Mesothelial cell of epicardium (in vitro differentiated cells): ENCODE results near the gene FAM120C. TPM values are rescaled to one million over a fixed set of nuclear protein-coding genes. Genes with fewer than 3 reads are reported as not detected.

Experiments
- DNase-seq, 2 experiments: peaks; one replicate each; pipeline ENCODE4 v3.0.0; 2021; ENCODE audit warnings: low spot score in 2 of 2; ENCODE audit not compliant: unreplicated experiment in 2 of 2
- H3K27ac Mint-ChIP-seq: 2 replicates; pipeline ENCODE4 v1.8.0; 2021; ENCODE audit warnings: mixed read lengths
- H3K27me3 Mint-ChIP-seq: 2 replicates; pipeline ENCODE4 v1.8.0; 2021; ENCODE audit warnings: low read depth, mixed read lengths
- H3K36me3 Mint-ChIP-seq: 2 replicates; pipeline ENCODE4 v1.8.0; 2021; ENCODE audit warnings: mixed read lengths
- H3K4me1 Mint-ChIP-seq: 2 replicates; pipeline ENCODE4 v1.8.0; 2021; ENCODE audit warnings: mixed read lengths
- H3K4me3 Mint-ChIP-seq: 2 replicates; pipeline ENCODE4 v1.8.0; 2021; ENCODE audit warnings: mild to moderate bottlenecking, moderate library complexity, mixed read lengths
- H3K9me3 Mint-ChIP-seq: 2 replicates; pipeline ENCODE4 v1.8.0; 2021; ENCODE audit warnings: mixed read lengths
- CTCF ChIP-seq: fragments of 200-600 bp; sonication (generic); IDR thresholded peaks from one replicate; pipeline ENCODE4 v1.5.0; 2021; ENCODE audit warnings: antibody characterized with exemption; ENCODE audit not compliant: unreplicated experiment
- total RNA-seq: library from RNA; stranded (reverse); gene quantifications from 3 replicates; pipeline ENCODE4 v1.2.1, GENCODE V29; 2021

Gene FAM120C
- total RNA-seq, 1 donor from 2014 or later = 16.1 TPM

DNA sequence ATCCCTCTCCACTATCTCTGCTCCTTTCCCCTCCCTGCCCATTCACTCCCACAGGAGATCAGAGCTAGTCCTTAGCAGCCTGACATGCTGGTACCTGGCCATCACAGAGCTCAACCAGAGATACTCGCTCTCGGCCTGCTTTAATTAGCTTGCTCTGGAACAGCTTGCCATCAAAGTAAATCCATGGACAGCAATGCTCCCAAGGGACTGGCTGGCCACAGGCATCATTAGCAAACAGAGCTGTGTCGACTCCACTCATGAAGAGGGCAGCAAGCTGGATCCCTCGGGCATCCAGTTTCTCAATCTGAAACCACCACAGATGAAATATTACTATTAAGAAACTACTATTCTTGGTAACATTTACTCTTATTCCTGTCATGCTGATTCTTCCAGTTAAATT is 95.4 kb downstream of the FAM120C start:
- H3K36me3 Mint-ChIP-seq = peaks cover 9% of the 10 kb centered on the region
- H3K9me3 Mint-ChIP-seq = peaks cover 19% of the 10 kb centered on the region
- H3K4me1 Mint-ChIP-seq = no peaks in the 10 kb centered on the region
- H3K27me3 Mint-ChIP-seq = no peaks in the 10 kb centered on the region
- DNase-seq = no peak
- H3K27ac Mint-ChIP-seq = peak overlapping the region; percentile 40
- H3K4me3 Mint-ChIP-seq = no peak overlapping the region
- TF ChIP-seq CTCF = no peak

DNA sequence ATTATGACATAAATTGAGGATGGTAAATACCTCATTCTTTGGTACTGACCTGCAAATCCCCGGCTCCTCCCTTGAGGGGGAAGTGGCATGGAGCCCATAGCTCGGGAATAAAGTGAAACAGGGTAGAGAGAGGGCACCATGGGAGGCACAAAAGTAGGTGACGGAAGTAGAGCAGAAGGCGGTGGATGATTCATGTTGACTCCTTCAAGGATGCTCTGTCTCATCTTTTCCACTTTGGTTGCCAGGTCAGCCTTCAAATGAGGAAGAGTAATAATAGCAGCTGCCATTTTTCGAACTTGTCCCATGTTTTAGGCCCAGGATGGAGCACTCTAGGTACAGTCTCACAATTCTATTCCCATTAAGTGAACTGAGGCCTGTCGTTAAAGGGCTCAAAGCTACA is 97.4 kb downstream of the FAM120C start:
- no peak for DNase-seq
- no peak for TF ChIP-seq CTCF
- Mint-ChIP-seq H3K4me1 (no peaks in the 10 kb centered on the region), H3K36me3 (peaks cover 9% of the 10 kb centered on the region), H3K9me3 (peaks cover 13% of the 10 kb centered on the region), H3K4me3 (no peak overlapping the region), H3K27ac (no peak overlapping the region), H3K27me3 (no peaks in the 10 kb centered on the region)

DNA sequence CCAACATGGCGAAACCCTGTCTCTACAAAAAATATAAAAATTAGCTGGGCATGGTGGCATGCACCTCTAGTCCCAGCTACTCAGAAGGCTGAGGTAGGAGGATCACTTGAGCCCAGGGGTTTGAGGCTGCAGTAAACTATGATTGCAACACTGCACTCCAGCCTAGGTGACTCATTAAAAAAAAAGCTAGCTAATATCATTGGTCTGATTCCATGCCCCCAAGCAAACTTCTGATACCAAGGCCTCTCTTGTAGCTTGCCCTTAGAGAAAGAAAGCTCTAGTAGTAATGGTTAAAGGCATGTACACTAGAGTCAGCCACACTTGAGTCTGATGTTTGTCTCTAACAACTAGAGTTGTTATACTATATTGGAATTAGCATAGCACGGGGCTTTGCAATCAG is 106.2 kb downstream of the FAM120C start:
- H3K9me3 Mint-ChIP-seq = peaks cover 8% of the 10 kb centered on the region
- no peak for DNase-seq

GRCh38 chrX:54074826-54075225 is 108.2 kb downstream of the FAM120C start:
- Mint-ChIP-seq H3K9me3 (peaks cover 8% of the 10 kb centered on the region), H3K36me3 (peaks cover 17% of the 10 kb centered on the region), H3K27me3 (no peaks in the 10 kb centered on the region), H3K4me1 (peaks cover 9% of the 10 kb centered on the region), H3K4me3 (no peak overlapping the region), H3K27ac (no peak overlapping the region)
- TF ChIP-seq CTCF = no peak
- no peak for DNase-seq

More for the DNA sequence above, 106.2 kb downstream of the FAM120C start:
- Mint-ChIP-seq H3K4me3 (no peak overlapping the region), H3K4me1 (no peaks in the 10 kb centered on the region), H3K36me3 (peaks cover 20% of the 10 kb centered on the region), H3K27ac (no peak overlapping the region), H3K27me3 (no peaks in the 10 kb centered on the region)
- TF ChIP-seq CTCF = no peak

GRCh38 chrX:54067766-54068165 is 115.3 kb downstream of the FAM120C start:
- H3K4me3 Mint-ChIP-seq = no peak overlapping the region
- H3K36me3 Mint-ChIP-seq = peaks cover 4% of the 10 kb centered on the region
- no peak overlapping the region for H3K27ac Mint-ChIP-seq
- DNase-seq = no peak
- no peaks in the 10 kb centered on the region for H3K27me3 Mint-ChIP-seq
- TF ChIP-seq CTCF = no peak
- peaks cover 25% of the 10 kb centered on the region for H3K9me3 Mint-ChIP-seq
- peaks cover 9% of the 10 kb centered on the region for H3K4me1 Mint-ChIP-seq

DNA sequence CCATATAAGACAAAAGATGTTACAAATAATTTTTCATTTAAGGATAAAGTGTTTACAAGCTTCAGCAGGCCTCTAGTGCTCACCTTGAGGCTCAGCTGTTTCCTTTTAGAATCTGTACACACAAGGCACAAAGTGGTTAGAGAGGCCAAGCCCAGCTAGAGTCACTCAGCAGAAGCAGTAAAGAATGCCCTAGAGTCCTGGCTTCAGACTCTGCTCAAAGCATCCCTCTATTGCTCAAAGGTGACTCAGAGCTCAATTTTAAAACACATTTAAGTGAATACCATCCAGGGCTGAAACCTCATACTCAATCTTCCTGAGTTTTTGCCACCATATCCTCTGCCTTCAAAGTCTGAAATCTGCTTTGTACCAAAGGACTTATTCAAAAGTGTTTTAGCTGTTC is 116.2 kb downstream of the FAM120C start:
- DNase-seq = no peak
- H3K9me3 Mint-ChIP-seq = peaks cover 25% of the 10 kb centered on the region
- H3K4me3 Mint-ChIP-seq = no peak overlapping the region
- H3K27ac Mint-ChIP-seq = no peak overlapping the region
- H3K27me3 Mint-ChIP-seq = no peaks in the 10 kb centered on the region
- TF ChIP-seq CTCF = no peak
- peaks cover 4% of the 10 kb centered on the region for H3K36me3 Mint-ChIP-seq
- H3K4me1 Mint-ChIP-seq = peaks cover 9% of the 10 kb centered on the region
